Measurements from ENCODE around the gene GATA3.

The GATA3 gene

GRCh38 chr10:8103543-8103942, 49.1 kb downstream of the GATA3 start:
- no peak for DNase-seq

GRCh38 chr10:8104005-8104404, 49.5 kb downstream of the GATA3 start:
- DNase-seq, result no peak

GRCh38 chr10:8104721-8105120, 50.2 kb downstream of the GATA3 start:
- no peak for DNase-seq

- DNase-seq, result no peak
Measured at GRCh38 chr10:8105932-8106331, 51.4 kb downstream of the GATA3 start.

- DNase-seq, result no peak
Measured at GRCh38 chr10:8112230-8112905, 57.9 kb downstream of the GATA3 start.

GRCh38 chr10:8112942-8113442, 58.5 kb downstream of the GATA3 start:
- no peak for DNase-seq

GRCh38 chr10:8113616-8114015, 59.1 kb downstream of the GATA3 start:
- no peak for DNase-seq

- no peak for DNase-seq
Measured at GRCh38 chr10:8114741-8115617, 60.5 kb downstream of the GATA3 start.

- DNase-seq, result no peak
Measured at GRCh38 chr10:8115618-8115980, 61.1 kb downstream of the GATA3 start.

GRCh38 chr10:8116474-8116873, 62.0 kb downstream of the GATA3 start:
- no peak for DNase-seq

- DNase-seq, result no peak
Measured at GRCh38 chr10:8116926-8117493, 62.5 kb downstream of the GATA3 start.

- DNase-seq, result no peak
Measured at GRCh38 chr10:8121201-8121890, 66.9 kb downstream of the GATA3 start.

GRCh38 chr10:8122611-8123369, 68.3 kb downstream of the GATA3 start:
- no peak for DNase-seq

GRCh38 chr10:8124436-8124835, 69.9 kb downstream of the GATA3 start:
- no peak for DNase-seq

Data from effector CD4-positive, alpha-beta T cell (primary cell).